HEK293 (cell line): ENCODE measurements around the gene UQCC3.

ENCODE experiments used
- CTCF ChIA-PET: fragments of 350-600 bp; formaldehyde crosslinking; extraction: SDS; loops from one replicate; lab custom pipeline; 2021; ENCODE audit warnings: antibody characterized with exemption; lab: Yijun Ruan, JAX
- POLR2A ChIA-PET: fragments of 300-600 bp; formaldehyde crosslinking; extraction: SDS; loops from one replicate; lab custom pipeline; 2020; ENCODE audit warnings: antibody characterized with exemption, inconsistent platforms; lab: Yijun Ruan, JAX
- H3K27ac ChIP-seq: fragments of 200-500 bp; sonication (Bioruptor generic); 2 replicates; pipeline ENCODE4 v1.5.1; 2014; ENCODE audit warnings: low read depth, low read length, control low read depth, inconsistent platforms; ENCODE audit errors: extremely low read depth
- H3K36me3 ChIP-seq, 2 experiments: fragments of 200-500 bp in 1 of 2; sonication (Bioruptor generic) in 1 of 2; 1 replicate in 1 of 2; 2 replicates in 1 of 2; pipeline ENCODE4 v1.5.1; 2014 to 2017; ENCODE audit warnings: inconsistent platforms in 2 of 2, low read length in 2 of 2; ENCODE audit not compliant: control insufficient read depth in 2 of 2, insufficient read depth in 1 of 2
- H3K4me1 ChIP-seq: fragments of 200-500 bp; sonication (Bioruptor generic); 2 replicates; pipeline ENCODE4 v1.5.1; 2014; ENCODE audit warnings: mild to moderate bottlenecking, low read length, inconsistent platforms; ENCODE audit not compliant: control insufficient read depth, insufficient read depth
- H3K4me3 ChIP-seq: 2 replicates; pipeline ENCODE4 v1.5.1; 2011; ENCODE audit warnings: low read depth, mild to moderate bottlenecking, control low read depth, low read length, moderate library complexity
- H3K9me3 ChIP-seq: fragments of 200-500 bp; sonication (Bioruptor generic); 2 replicates; pipeline ENCODE4 v1.5.1; 2014; ENCODE audit warnings: low read depth, low read length, inconsistent platforms; ENCODE audit not compliant: control insufficient read depth, insufficient read depth
- GLIS1 ChIP-seq: fragments of 450-650 bp; formaldehyde crosslinking; IDR thresholded peaks from 2 replicates; pipeline ENCODE4 v1.5.1; 2016; ENCODE audit warnings: missing biosample characterization, missing genetic modification characterization
- IKZF3 ChIP-seq: fragments of 450-650 bp; IDR thresholded peaks from 2 replicates; pipeline ENCODE4 v1.5.0; 2018; ENCODE audit warnings: missing biosample characterization, mild to moderate bottlenecking, missing genetic modification characterization, moderate library complexity
- SP3 ChIP-seq: fragments of 450-650 bp; formaldehyde crosslinking; IDR thresholded peaks from 2 replicates; pipeline ENCODE4 v1.5.1; 2016; ENCODE audit warnings: missing biosample characterization, missing genetic modification characterization
- ZBTB17 ChIP-seq: fragments of 450-650 bp; formaldehyde crosslinking; IDR thresholded peaks from 2 replicates; pipeline ENCODE4 v1.5.1; 2016; ENCODE audit warnings: missing biosample characterization, missing genetic modification characterization
- ZBTB20 ChIP-seq: fragments of 450-650 bp; formaldehyde crosslinking; IDR thresholded peaks from 2 replicates; pipeline ENCODE4 v1.5.1; 2016; ENCODE audit warnings: missing biosample characterization, missing genetic modification characterization
- ZBTB8A ChIP-seq: fragments of 450-650 bp; formaldehyde crosslinking; IDR thresholded peaks from 2 replicates; pipeline ENCODE4 v1.5.1; 2016; ENCODE audit warnings: missing biosample characterization, missing genetic modification characterization
- ZFP3 ChIP-seq: fragments of 450-650 bp; formaldehyde crosslinking; IDR thresholded peaks from 2 replicates; pipeline ENCODE4 v1.5.1; 2016; ENCODE audit warnings: low read depth, missing biosample characterization, missing genetic modification characterization
- ZNF23 ChIP-seq: fragments of 450-650 bp; formaldehyde crosslinking; IDR thresholded peaks from 2 replicates; pipeline ENCODE4 v1.5.1; 2016; ENCODE audit warnings: missing biosample characterization, missing genetic modification characterization, borderline replicate concordance
- ZNF302 ChIP-seq: fragments of 450-650 bp; formaldehyde crosslinking; IDR thresholded peaks from 2 replicates; pipeline ENCODE4 v1.5.1; 2016; ENCODE audit warnings: missing biosample characterization, missing genetic modification characterization, low read depth
- ZNF530 ChIP-seq: fragments of 450-650 bp; formaldehyde crosslinking; IDR thresholded peaks from 2 replicates; pipeline ENCODE4 v1.5.1; 2016; ENCODE audit warnings: low read depth, missing biosample characterization, missing genetic modification characterization
- ZNF76 ChIP-seq: fragments of 450-650 bp; formaldehyde crosslinking; IDR thresholded peaks from 2 replicates; pipeline ENCODE4; 2016; ENCODE audit warnings: low read depth, missing biosample characterization, missing genetic modification characterization, borderline replicate concordance
- TF ChIP-seq, protein P1 (sequence below): fragments of 450-650 bp; formaldehyde crosslinking; IDR thresholded peaks from 2 replicates; pipeline ENCODE4 v1.5.1; 2017; ENCODE audit warnings: missing biosample characterization, mild to moderate bottlenecking, missing genetic modification characterization, moderate library complexity
- TF ChIP-seq, protein P2 (sequence below): fragments of 450-650 bp; formaldehyde crosslinking; optimal IDR thresholded peaks from 2 replicates; pipeline ENCODE3; 2016; ENCODE audit warnings: missing biosample characterization, mild to moderate bottlenecking, missing genetic modification characterization
- TF ChIP-seq, protein P3 (sequence below): fragments of 450-650 bp; formaldehyde crosslinking; IDR thresholded peaks from 2 replicates; pipeline ENCODE4 v1.5.1; 2016; ENCODE audit warnings: missing biosample characterization, missing genetic modification characterization
- TF ChIP-seq, protein P4 (sequence below): fragments of 450-650 bp; formaldehyde crosslinking; IDR thresholded peaks from 2 replicates; pipeline ENCODE4 v1.5.1; 2016; ENCODE audit warnings: missing biosample characterization, missing genetic modification characterization
- TF ChIP-seq, protein P5 (sequence below): fragments of 450-650 bp; formaldehyde crosslinking; conservative IDR thresholded peaks from 2 replicates; pipeline ENCODE4 v1.5.1; 2016; ENCODE audit warnings: low read depth, missing biosample characterization, missing genetic modification characterization
- TF ChIP-seq, protein P6 (sequence below): fragments of 450-650 bp; formaldehyde crosslinking; IDR thresholded peaks from 2 replicates; pipeline ENCODE4 v1.5.1; 2016; ENCODE audit warnings: missing biosample characterization, missing genetic modification characterization

UQCC3 gene

DNA sequence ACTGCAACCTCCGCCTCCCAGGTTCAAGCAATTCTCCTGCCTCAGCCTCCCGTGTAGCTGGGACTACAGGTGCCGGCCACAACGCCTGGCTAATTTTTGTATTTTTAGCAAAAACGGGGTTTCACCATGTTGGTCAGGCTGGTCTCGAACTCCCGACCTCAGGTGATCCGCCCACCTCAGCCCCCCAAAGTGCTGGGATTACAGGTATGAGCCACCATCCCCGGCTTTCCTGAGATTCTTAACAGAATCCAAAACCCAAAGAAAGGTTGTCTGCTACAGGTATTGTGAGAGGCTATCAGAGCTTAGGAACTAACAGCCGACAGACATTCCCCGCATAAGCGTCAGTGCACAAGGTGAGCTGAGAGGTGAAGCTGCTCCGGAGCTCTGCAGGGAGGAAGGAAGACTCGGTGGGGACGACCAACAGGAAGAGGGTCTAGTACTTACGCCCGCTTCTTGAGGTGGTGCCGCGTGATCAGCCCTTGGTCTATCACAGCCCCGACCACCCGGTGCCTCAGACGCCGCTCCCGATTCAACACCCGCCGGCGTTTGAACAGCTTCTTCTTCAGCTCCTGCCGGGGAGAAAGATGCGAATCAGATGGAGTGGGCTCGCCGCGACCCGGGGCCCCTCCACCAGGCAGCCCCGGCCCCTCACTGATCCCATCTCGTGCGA lies 6.9 kb upstream of the UQCC3 start (continued):
- TF ChIP-seq, protein P1, sequence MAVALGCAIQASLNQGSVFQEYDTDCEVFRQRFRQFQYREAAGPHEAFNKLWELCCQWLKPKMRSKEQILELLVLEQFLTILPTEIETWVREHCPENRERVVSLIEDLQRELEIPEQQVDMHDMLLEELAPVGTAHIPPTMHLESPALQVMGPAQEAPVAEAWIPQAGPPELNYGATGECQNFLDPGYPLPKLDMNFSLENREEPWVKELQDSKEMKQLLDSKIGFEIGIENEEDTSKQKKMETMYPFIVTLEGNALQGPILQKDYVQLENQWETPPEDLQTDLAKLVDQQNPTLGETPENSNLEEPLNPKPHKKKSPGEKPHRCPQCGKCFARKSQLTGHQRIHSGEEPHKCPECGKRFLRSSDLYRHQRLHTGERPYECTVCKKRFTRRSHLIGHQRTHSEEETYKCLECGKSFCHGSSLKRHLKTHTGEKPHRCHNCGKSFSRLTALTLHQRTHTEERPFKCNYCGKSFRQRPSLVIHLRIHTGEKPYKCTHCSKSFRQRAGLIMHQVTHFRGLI, result 0 out of 2 replicates have a peak, but pooled peaks have one; percentile 20
- no peak for TF ChIP-seq ZNF76 (tag by site-specific recombination)
- TF ChIP-seq, all 188 proteins: peak for 10

DNA sequence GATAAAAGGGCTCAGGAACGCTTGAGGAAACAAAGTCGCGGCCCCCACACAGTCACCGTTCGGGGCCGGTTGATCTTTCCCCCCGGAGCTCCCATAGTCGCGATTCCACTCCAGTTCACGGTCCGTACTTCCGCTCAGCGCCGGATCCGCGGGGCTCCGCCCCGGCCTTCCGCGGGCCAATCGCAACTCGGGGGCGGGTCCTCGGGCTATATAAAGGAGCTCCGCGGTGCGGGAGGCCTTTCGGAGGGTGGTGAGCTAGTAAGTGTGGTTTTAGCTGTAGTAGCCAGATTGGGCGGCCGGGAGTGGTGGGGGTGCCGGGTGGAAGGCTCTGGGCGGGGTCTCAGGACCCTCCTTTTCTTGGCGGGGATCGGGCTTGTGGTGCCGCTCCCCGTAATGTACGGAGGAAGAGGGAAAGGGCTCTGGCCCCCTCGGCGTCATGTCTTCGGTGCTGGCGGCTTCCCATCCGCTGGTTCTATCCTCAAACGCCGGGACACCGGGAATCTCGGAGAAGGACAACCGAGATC lies 6.3 kb upstream of the UQCC3 start, which contains the start of the genes C11orf98 and CSKMT:
C11orf98 (minus strand) TSS at position 136 of the 524 bp plus-strand sequence; CDS start at position 95, 41 bp downstream.
CSKMT (plus strand) TSS at position 238 of the 524 bp plus-strand sequence. CDS start 568 bp downstream, outside the sequence.
- Histone ChIP-seq H3K9me3 (no peaks in the 10 kb centered on the region), H3K4me1 (no peaks in the 10 kb centered on the region), H3K36me3 (peaks cover 0 to 43% of the 10 kb centered on the region in 2 experiments; a peak in 2 of 3 replicates), H3K27ac (peak within 1 kb of the TSS; percentile 66), H3K4me3 (peak within 1 kb of the TSS; percentile 89)
- ChIA-PET POLR2A (interaction anchor here (0.6 to 5.0 kb wide), 49 partner anchors 9 to 240 kb away, joined by 3 to 90 read pairs (median 5); partner anchors contain the start of genes B3GAT3, EEF1G, GANAB and HNRNPUL2), CTCF (interaction anchor here (0.6 to 2.5 kb wide), 11 partner anchors 10 to 121 kb away, joined by 3 to 10 read pairs (median 3); partner anchors contain the start of gene HNRNPUL2)
- TF ChIP-seq ZBTB17, result 0 out of 2 replicates have a peak, but pooled peaks have one; percentile 22
- TF ChIP-seq IKZF3 (tag by site-specific recombination), result 0 out of 2 replicates have a peak, but pooled peaks have one; percentile 23
- peak; percentile 64 for TF ChIP-seq SP3 (tag by site-specific recombination)
- TF ChIP-seq, protein P2, sequence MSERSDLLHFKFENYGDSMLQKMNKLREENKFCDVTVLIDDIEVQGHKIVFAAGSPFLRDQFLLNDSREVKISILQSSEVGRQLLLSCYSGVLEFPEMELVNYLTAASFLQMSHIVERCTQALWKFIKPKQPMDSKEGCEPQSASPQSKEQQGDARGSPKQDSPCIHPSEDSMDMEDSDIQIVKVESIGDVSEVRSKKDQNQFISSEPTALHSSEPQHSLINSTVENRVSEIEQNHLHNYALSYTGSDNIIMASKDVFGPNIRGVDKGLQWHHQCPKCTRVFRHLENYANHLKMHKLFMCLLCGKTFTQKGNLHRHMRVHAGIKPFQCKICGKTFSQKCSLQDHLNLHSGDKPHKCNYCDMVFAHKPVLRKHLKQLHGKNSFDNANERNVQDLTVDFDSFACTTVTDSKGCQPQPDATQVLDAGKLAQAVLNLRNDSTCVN (tag by site-specific recombination), result peak; percentile 55
- 0 out of 2 replicates have a peak, but pooled peaks have one; percentile 3 for TF ChIP-seq ZBTB20 (tag by site-specific recombination)
- TF ChIP-seq, protein P3, sequence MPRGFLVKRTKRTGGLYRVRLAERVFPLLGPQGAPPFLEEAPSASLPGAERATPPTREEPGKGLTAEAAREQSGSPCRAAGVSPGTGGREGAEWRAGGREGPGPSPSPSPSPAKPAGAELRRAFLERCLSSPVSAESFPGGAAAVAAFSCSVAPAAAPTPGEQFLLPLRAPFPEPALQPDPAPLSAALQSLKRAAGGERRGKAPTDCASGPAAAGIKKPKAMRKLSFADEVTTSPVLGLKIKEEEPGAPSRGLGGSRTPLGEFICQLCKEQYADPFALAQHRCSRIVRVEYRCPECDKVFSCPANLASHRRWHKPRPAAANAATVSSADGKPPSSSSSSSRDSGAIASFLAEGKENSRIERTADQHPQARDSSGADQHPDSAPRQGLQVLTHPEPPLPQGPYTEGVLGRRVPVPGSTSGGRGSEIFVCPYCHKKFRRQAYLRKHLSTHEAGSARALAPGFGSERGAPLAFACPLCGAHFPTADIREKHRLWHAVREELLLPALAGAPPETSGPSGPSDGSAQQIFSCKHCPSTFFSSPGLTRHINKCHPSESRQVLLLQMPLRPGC (tag by site-specific recombination), result 0 out of 2 replicates have a peak, but pooled peaks have one; percentile 16
- TF ChIP-seq ZNF302 (tag by site-specific recombination), result no peak
- TF ChIP-seq, protein P1, result 0 out of 2 replicates have a peak, but pooled peaks have one; percentile 1
- TF ChIP-seq ZFP3, result no peak
- no peak for TF ChIP-seq ZNF530 (tag by site-specific recombination)
- TF ChIP-seq, protein P4, sequence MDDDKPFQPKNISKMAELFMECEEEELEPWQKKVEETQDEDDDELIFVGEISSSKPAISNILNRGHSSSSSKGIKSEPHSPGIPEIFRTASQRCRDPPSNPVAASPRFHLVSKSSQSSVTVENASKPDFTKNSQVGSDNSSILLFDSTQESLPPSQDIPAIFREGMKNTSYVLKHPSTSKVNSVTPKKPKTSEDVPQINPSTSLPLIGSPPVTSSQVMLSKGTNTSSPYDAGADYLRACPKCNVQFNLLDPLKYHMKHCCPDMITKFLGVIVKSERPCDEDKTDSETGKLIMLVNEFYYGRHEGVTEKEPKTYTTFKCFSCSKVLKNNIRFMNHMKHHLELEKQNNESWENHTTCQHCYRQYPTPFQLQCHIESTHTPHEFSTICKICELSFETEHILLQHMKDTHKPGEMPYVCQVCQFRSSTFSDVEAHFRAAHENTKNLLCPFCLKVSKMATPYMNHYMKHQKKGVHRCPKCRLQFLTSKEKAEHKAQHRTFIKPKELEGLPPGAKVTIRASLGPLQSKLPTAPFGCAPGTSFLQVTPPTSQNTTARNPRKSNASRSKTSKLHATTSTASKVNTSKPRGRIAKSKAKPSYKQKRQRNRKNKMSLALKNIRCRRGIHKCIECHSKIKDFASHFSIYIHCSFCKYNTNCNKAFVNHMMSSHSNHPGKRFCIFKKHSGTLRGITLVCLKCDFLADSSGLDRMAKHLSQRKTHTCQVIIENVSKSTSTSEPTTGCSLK (tag by site-specific recombination), result no peak
- TF ChIP-seq ZBTB8A, result peak; percentile 4; the same call in 1 of the 2 replicates
- TF ChIP-seq, protein P5, sequence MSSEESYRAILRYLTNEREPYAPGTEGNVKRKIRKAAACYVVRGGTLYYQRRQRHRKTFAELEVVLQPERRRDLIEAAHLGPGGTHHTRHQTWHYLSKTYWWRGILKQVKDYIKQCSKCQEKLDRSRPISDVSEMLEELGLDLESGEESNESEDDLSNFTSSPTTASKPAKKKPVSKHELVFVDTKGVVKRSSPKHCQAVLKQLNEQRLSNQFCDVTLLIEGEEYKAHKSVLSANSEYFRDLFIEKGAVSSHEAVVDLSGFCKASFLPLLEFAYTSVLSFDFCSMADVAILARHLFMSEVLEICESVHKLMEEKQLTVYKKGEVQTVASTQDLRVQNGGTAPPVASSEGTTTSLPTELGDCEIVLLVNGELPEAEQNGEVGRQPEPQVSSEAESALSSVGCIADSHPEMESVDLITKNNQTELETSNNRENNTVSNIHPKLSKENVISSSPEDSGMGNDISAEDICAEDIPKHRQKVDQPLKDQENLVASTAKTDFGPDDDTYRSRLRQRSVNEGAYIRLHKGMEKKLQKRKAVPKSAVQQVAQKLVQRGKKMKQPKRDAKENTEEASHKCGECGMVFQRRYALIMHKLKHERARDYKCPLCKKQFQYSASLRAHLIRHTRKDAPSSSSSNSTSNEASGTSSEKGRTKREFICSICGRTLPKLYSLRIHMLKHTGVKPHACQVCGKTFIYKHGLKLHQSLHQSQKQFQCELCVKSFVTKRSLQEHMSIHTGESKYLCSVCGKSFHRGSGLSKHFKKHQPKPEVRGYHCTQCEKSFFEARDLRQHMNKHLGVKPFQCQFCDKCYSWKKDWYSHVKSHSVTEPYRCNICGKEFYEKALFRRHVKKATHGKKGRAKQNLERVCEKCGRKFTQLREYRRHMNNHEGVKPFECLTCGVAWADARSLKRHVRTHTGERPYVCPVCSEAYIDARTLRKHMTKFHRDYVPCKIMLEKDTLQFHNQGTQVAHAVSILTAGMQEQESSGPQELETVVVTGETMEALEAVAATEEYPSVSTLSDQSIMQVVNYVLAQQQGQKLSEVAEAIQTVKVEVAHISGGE (tag by site-specific recombination), result peak; percentile 89
- TF ChIP-seq ZNF76 (tag by site-specific recombination), result peak; percentile 40; the same call in 1 of the 2 replicates
- TF ChIP-seq ZNF23 (tag by site-specific recombination), result no peak
- TF ChIP-seq GLIS1 (tag by site-specific recombination), result peak; percentile 68
- TF ChIP-seq, protein P6, sequence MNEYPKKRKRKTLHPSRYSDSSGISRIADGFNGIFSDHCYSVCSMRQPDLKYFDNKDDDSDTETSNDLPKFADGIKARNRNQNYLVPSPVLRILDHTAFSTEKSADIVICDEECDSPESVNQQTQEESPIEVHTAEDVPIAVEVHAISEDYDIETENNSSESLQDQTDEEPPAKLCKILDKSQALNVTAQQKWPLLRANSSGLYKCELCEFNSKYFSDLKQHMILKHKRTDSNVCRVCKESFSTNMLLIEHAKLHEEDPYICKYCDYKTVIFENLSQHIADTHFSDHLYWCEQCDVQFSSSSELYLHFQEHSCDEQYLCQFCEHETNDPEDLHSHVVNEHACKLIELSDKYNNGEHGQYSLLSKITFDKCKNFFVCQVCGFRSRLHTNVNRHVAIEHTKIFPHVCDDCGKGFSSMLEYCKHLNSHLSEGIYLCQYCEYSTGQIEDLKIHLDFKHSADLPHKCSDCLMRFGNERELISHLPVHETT (tag by site-specific recombination), result 0 out of 2 replicates have a peak, but pooled peaks have one; percentile 11
